K562 (cell line): ENCODE results near the gene TBC1D17. TPM values are rescaled to one million over a fixed set of nuclear protein-coding genes. Genes with fewer than 3 reads are reported as not detected.
A peak's percentile ranks its signal among the peaks of the same experiment; 100 is the strongest.

Source experiments
- ATAC-seq: fragments of 200-7000 bp; cut with Tn5 transposase; 3 replicates; pipeline ENCODE4 v1.9.1; 2020; ENCODE audit warnings: moderate library complexity
- BruUV-seq: library from RNA; stranded (reverse); fragments of 400-500 nt; replicated peaks from 2 replicates; lab custom pipeline; 2021; lab: Mats Ljungman, UMichigan
- CTCF ChIA-PET: fragments of 300-600 bp; formaldehyde crosslinking; extraction: SDS; loops from one replicate; lab custom pipeline; 2021; ENCODE audit warnings: low intra/inter-chr PET ratio; lab: Yijun Ruan, JAX
- POLR2A ChIA-PET: fragments of 300-600, 350-650 bp; sonication (Branson Sonifier 250); formaldehyde crosslinking; extraction: SDS; loops from one replicate; lab custom pipeline; 2021; ENCODE audit warnings: antibody characterized with exemption, inconsistent platforms; lab: Yijun Ruan, JAX
- DNase-seq, 4 experiments: peaks; one replicate each; pipeline versions ENCODE4 v3.0.0 to v3.0.0-alpha.2; 2011 to 2018; ENCODE audit warnings: low spot score in 3 of 4, mixed read lengths in 3 of 4; ENCODE audit errors: extremely low read depth in 1 of 4
- FAIRE-seq: peaks from 2 replicates; lab custom pipeline; 2011; peaks lifted over from hg19 to GRCh38; lab: Jason Lieb, UNC
- H2AFZ ChIP-seq: 2 replicates; pipeline ENCODE4 v1.6.0; 2011; ENCODE audit warnings: low read depth, low read length, control low read depth, inconsistent platforms
- H3K27ac ChIP-seq: fragments of 200-600 bp; 3 replicates; pipeline ENCODE4 v1.8.0; 2011; ENCODE audit warnings: low read depth, mild to moderate bottlenecking, control low read depth, inconsistent platforms, low read length, moderate library complexity, mixed read lengths; ENCODE audit errors: extremely low read depth
- H3K27me3 ChIP-seq, 2 experiments: fragments of 300-600 bp in 1 of 2; 2 replicates in 1 of 2; 3 replicates in 1 of 2; pipeline versions ENCODE4 v1.6.0 to v1.8.0; 2011; ENCODE audit warnings: inconsistent platforms in 2 of 2, low read length in 2 of 2, mild to moderate bottlenecking in 1 of 2, mixed read lengths in 1 of 2, moderate library complexity in 1 of 2; ENCODE audit not compliant: control insufficient read depth in 2 of 2, insufficient read depth in 2 of 2
- H3K36me3 ChIP-seq: fragments of 300-600 bp; 3 replicates; pipeline ENCODE4 v1.8.0; 2011; ENCODE audit warnings: mild to moderate bottlenecking, low read length, inconsistent platforms; ENCODE audit not compliant: control insufficient read depth, insufficient read depth
- H3K4me1 ChIP-seq, 2 experiments: fragments of 200-600 bp in 1 of 2; replicated peaks in 1 of 2; 2 replicates in 1 of 2; 3 replicates in 1 of 2; pipeline versions ENCODE4 v1.5.1 to v1.8.0; 2011; ENCODE audit warnings: inconsistent platforms in 2 of 2, low read length in 2 of 2, mild to moderate bottlenecking in 1 of 2, mixed read lengths in 1 of 2, moderate library complexity in 1 of 2; ENCODE audit not compliant: control insufficient read depth in 2 of 2, insufficient read depth in 2 of 2
- H3K4me2 ChIP-seq: 2 replicates; pipeline ENCODE4 v1.6.1; 2011; ENCODE audit warnings: low read length, control low read depth, inconsistent platforms, mixed read lengths; ENCODE audit not compliant: insufficient read depth
- H3K4me3 ChIP-seq: fragments of 200-600 bp; sonication (generic), shearing (Covaris generic); 2 replicates; pipeline ENCODE4 v1.5.1; 2016; ENCODE audit warnings: control low read depth, inconsistent platforms
- H3K79me2 ChIP-seq: fragments of 200-600 bp; 3 replicates; pipeline ENCODE4 v1.8.0; 2011; ENCODE audit warnings: low read length, inconsistent platforms; ENCODE audit not compliant: control insufficient read depth, insufficient read depth
- H3K9ac ChIP-seq, 2 experiments: 2 replicates each; pipeline versions ENCODE4 v1.6.0 to v1.6.1; 2011; ENCODE audit warnings: low read depth in 2 of 2, low read length in 2 of 2, control low read depth in 1 of 2, inconsistent platforms in 1 of 2, mild to moderate bottlenecking in 1 of 2, mixed read lengths in 1 of 2; ENCODE audit not compliant: insufficient read depth in 1 of 2
- H3K9me1 ChIP-seq: one replicate; pipeline ENCODE4 v1.6.0; 2011; ENCODE audit warnings: inconsistent platforms, mild to moderate bottlenecking, low read length, moderate library complexity; ENCODE audit not compliant: control insufficient read depth, insufficient read depth
- H3K9me3 ChIP-seq: replicated peaks from 2 replicates; pipeline ENCODE4 v1.5.1; 2011; ENCODE audit warnings: low read depth, low read length, inconsistent platforms; ENCODE audit not compliant: control insufficient read depth, insufficient read depth
- H4K20me1 ChIP-seq: replicated peaks from 2 replicates; pipeline ENCODE4 v1.6.1; 2011; ENCODE audit warnings: low read length, inconsistent platforms, mixed read lengths; ENCODE audit not compliant: control insufficient read depth, insufficient read depth
- KDM1A ChIP-seq, 2 experiments: fragments of 450-650 bp; IDR thresholded peaks; 2 replicates each; pipeline ENCODE4 v1.6.1; 2016; ENCODE audit warnings: mild to moderate bottlenecking in 2 of 2
- KDM2B ChIP-seq: fragments of 250-450 bp; sonication (Bioruptor Pico); IDR thresholded peaks from 2 replicates; pipeline ENCODE4 v1.8.0; 2021; ENCODE audit warnings: mild to moderate bottlenecking, moderate library complexity
- MLLT1 ChIP-seq, 2 experiments: fragments of 450-650 bp; IDR thresholded peaks; 2 replicates each; pipeline ENCODE4 v1.6.1; 2016
- MYBL2 ChIP-seq, 2 experiments: fragments of 450-650 bp in 1 of 2; sonication (generic) in 1 of 2; formaldehyde crosslinking in 1 of 2; IDR thresholded peaks; 2 replicates each; pipeline versions ENCODE4 v1.6.1 to v1.8.1; 2017 to 2022; ENCODE audit warnings: borderline replicate concordance in 1 of 2, inconsistent platforms in 1 of 2, low read depth in 1 of 2, mild to moderate bottlenecking in 1 of 2, missing genetic modification reagents in 1 of 2, moderate library complexity in 1 of 2
- OTX1 ChIP-seq: fragments of 450-650 bp; formaldehyde crosslinking; IDR thresholded peaks from 2 replicates; pipeline ENCODE4 v1.4.0; 2022; ENCODE audit warnings: mild to moderate bottlenecking
- RCOR1 ChIP-seq, 2 experiments: IDR thresholded peaks; 2 replicates each; pipeline ENCODE4 v1.6.1; 2012; ENCODE audit warnings: low read depth in 2 of 2, low read length in 2 of 2, borderline replicate concordance in 1 of 2, improper control_type of control experiment in 1 of 2
- SMARCA5 ChIP-seq: fragments of 450-650 bp; IDR thresholded peaks from 2 replicates; pipeline ENCODE4 v1.6.1; 2016
- SREBF2 ChIP-seq: sonication (generic); formaldehyde crosslinking; IDR thresholded peaks from 2 replicates; pipeline ENCODE4 v1.4.0; 2020; ENCODE audit warnings: mild to moderate bottlenecking, missing genetic modification reagents
- TSC22D4 ChIP-seq: fragments of 450-650 bp; IDR thresholded peaks from 2 replicates; pipeline ENCODE4 v1.6.1; 2016; ENCODE audit warnings: missing genetic modification characterization, missing biosample characterization, control low read depth
- ZNF280B ChIP-seq: fragments of 250-450 bp; sonication (Bioruptor Pico); IDR thresholded peaks from 2 replicates; pipeline ENCODE4 v1.5.1; 2021; ENCODE audit warnings: mild to moderate bottlenecking
- ZNF3 ChIP-seq: fragments of 250-450 bp; sonication (Bioruptor Pico); IDR thresholded peaks from 2 replicates; pipeline ENCODE4 v1.5.0; 2021; ENCODE audit warnings: mild to moderate bottlenecking, moderate library complexity
- ZNF436 ChIP-seq: fragments of 250-450, 450-650 bp; sonication (Bioruptor Pico); formaldehyde crosslinking; IDR thresholded peaks from 2 replicates; pipeline ENCODE4 v1.7.0; 2020; ENCODE audit warnings: mild to moderate bottlenecking
- WGBS: fragments of 100-300 bp; shearing (Covaris generic); methylation state at CpG from one replicate; pipeline ENCODE4 v1.1.6; 2016; ENCODE audit warnings: low coverage, mixed read lengths; ENCODE audit not compliant: insufficient coverage; ENCODE audit errors: missing lambda C conversion rate; 5-methylcytosine and 5-hydroxymethylcytosine counted together
- in situ Hi-C: fragments of 300-500 bp; cut with MboI; formaldehyde crosslinking; loops from 4 replicates; pipeline ENCODE4 v1.15.0; 2018; ENCODE audit warnings: inconsistent platforms, mixed read lengths
- intact Hi-C: fragments of 100-400 bp; cut with micrococcal nuclease; formaldehyde crosslinking; loops from 2 replicates; pipeline ENCODE4 v1.14.2; 2022
- polyA plus RNA-seq, 8 experiments: library from polyadenylated mRNA; depleted of rRNA in 4 of 8; stranded (reverse) in 5 of 8; unstranded in 3 of 8; fragments of >200 nt; fragmentation: Nextera tagmentation in 2 of 8; fragmentation: Illumina TruSeq in 1 of 8; extraction: Ambion mirVana in 2 of 8; extraction: Trizol in 1 of 8; gene quantifications; 2 replicates each; pipeline versions ENCODE4 v1.2.1 to v1.2.3, GENCODE V29; 2011 to 2014; ENCODE audit warnings: inconsistent platforms in 1 of 8, missing spikeins in 1 of 8
- total RNA-seq, 7 experiments: library from RNA; depleted of rRNA in 6 of 7; stranded (reverse); fragments of >200 nt in 6 of 7; fragmentation: Illumina TruSeq in 2 of 7; extraction: Trizol in 2 of 7; gene quantifications; 2 replicates each; pipeline versions ENCODE4 v1.2.1 to v1.2.3, GENCODE V29; 2011 to 2021; ENCODE audit warnings: low replicate concordance in 1 of 7
- TF ChIP-seq, protein P1 (sequence below), 3 experiments: fragments of 200-800 bp in 1 of 3; sonication (Bioruptor generic) in 1 of 3; sonication (generic) in 1 of 3; formaldehyde crosslinking in 1 of 3; IDR thresholded peaks; 2 replicates each; pipeline versions ENCODE4 v1.6.1 to v1.8.0; 2016 to 2022; ENCODE audit warnings: mild to moderate bottlenecking in 2 of 3, missing compliant biosample characterization in 2 of 3, missing genetic modification characterization in 2 of 3, missing genetic modification reagents in 1 of 3
- TF ChIP-seq, protein P2 (sequence below): sonication (generic); formaldehyde crosslinking; IDR thresholded peaks from 2 replicates; pipeline ENCODE4 v1.8.0; 2023; ENCODE audit warnings: mild to moderate bottlenecking, missing genetic modification reagents

Gene TBC1D17
- total and polyA plus RNA-seq, 9 of the 15 experiments (the other 6 are each of a cell fraction or from before 2014, with no cell fraction given): 0.42 to 16.0 (median 3.8) TPM

DNA sequence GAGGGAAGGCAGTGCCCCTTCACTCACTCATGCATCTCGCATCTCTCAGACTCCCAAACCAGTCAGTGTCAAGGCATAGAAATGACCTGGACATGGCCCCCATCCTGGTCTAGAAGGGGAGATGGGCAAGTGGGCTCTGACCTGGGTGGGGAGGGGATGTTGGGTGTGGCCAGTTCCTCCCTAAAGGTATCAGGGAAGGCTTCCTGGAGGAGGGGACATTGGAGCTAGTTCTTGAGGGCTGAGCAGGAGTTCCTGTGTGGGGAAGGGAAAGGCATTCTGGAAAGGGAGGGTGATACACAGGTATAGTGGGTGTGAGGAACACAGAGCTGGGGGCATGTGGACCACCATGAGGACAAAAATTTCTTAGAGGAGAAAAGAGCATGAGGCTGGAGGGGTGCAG lies 15.2 kb downstream of the TBC1D17 start:
- POLR2A ChIA-PET: interaction anchor here (0.7 to 0.9 kb wide), 2 partner anchors 24 to 36 kb away, joined by 3 read pairs; no protein-coding TSS in a partner anchor
- Histone ChIP-seq H3K9ac (no peak overlapping the region), H3K79me2 (no peaks in the 10 kb centered on the region), H3K4me2 (no peak overlapping the region), H3K27me3 (peaks cover 2 to 14% of the 10 kb centered on the region in 2 experiments; a peak in 3 of 5 replicates), H3K36me3 (no peaks in the 10 kb centered on the region), H4K20me1 (peaks cover 3% of the 10 kb centered on the region; the same call in 1 of the 2 replicates), H3K4me1 (peaks cover 12 to 59% of the 10 kb centered on the region in 2 experiments), H3K9me1 (peaks cover 7% of the 10 kb centered on the region), H3K9me3 (no peaks in the 10 kb centered on the region), H3K27ac (no peak overlapping the region), H3K4me3 (no peak overlapping the region), H2AFZ (no peak overlapping the region)
- CTCF ChIA-PET: no interaction called here
- no peak for ATAC-seq
- DNase-seq: no peak
- in situ Hi-C loops (loop anchor here (5.0 kb wide), 1 partner anchor 90 kb away; no protein-coding TSS in a partner anchor), intact Hi-C loops (no loop called here)
- no peak for FAIRE-seq
- no TSS peak for BruUV-seq
- WGBS: 46% methylated on average over 1 of the region's 1 CpG
- TF ChIP-seq SREBF2 (CRISPR knock-in tag): no peak
- TF ChIP-seq KDM1A (IDR thresholded peaks at IDR 0.05): peak in 1 of 2 experiments; percentile 46; a peak in 1 of 4 replicates
- no peak for TF ChIP-seq ZNF3 (CRISPR knock-in tag)
- TF ChIP-seq, protein P1, sequence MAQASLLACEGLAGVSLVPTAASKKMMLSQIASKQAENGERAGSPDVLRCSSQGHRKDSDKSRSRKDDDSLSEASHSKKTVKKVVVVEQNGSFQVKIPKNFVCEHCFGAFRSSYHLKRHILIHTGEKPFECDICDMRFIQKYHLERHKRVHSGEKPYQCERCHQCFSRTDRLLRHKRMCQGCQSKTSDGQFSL (CRISPR knock-in tag; IDR thresholded peaks at IDR 0.05): no peak
- TF ChIP-seq, protein P1 (tag; IDR thresholded peaks at IDR 0.05): no peak
- TF ChIP-seq ZNF436 (CRISPR knock-in tag): peak; percentile 66; the same call in 1 of the 2 replicates
- TF ChIP-seq SMARCA5: peak; percentile 83
- TF ChIP-seq MLLT1 (IDR thresholded peaks at IDR 0.05): no peak
- TF ChIP-seq, protein P2, sequence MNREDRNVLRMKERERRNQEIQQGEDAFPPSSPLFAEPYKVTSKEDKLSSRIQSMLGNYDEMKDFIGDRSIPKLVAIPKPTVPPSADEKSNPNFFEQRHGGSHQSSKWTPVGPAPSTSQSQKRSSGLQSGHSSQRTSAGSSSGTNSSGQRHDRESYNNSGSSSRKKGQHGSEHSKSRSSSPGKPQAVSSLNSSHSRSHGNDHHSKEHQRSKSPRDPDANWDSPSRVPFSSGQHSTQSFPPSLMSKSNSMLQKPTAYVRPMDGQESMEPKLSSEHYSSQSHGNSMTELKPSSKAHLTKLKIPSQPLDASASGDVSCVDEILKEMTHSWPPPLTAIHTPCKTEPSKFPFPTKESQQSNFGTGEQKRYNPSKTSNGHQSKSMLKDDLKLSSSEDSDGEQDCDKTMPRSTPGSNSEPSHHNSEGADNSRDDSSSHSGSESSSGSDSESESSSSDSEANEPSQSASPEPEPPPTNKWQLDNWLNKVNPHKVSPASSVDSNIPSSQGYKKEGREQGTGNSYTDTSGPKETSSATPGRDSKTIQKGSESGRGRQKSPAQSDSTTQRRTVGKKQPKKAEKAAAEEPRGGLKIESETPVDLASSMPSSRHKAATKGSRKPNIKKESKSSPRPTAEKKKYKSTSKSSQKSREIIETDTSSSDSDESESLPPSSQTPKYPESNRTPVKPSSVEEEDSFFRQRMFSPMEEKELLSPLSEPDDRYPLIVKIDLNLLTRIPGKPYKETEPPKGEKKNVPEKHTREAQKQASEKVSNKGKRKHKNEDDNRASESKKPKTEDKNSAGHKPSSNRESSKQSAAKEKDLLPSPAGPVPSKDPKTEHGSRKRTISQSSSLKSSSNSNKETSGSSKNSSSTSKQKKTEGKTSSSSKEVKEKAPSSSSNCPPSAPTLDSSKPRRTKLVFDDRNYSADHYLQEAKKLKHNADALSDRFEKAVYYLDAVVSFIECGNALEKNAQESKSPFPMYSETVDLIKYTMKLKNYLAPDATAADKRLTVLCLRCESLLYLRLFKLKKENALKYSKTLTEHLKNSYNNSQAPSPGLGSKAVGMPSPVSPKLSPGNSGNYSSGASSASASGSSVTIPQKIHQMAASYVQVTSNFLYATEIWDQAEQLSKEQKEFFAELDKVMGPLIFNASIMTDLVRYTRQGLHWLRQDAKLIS (CRISPR knock-in tag): no peak
- no peak for TF ChIP-seq OTX1 (CRISPR knock-in tag)
- no peak for TF ChIP-seq ZNF280B
- TF ChIP-seq RCOR1 (IDR thresholded peaks at IDR 0.05; ENCODE audit: borderline replicate concordance in 1 of 2, low read depth in 2 of 2, low read length in 2 of 2): peak in 1 of 2 experiments; percentile 54; a peak in 1 of 4 replicates
- no peak for TF ChIP-seq TSC22D4 (tag)
- TF ChIP-seq KDM2B (CRISPR knock-in tag): no peak
- no peak for TF ChIP-seq MYBL2 (IDR thresholded peaks at IDR 0.05; ENCODE audit: low read depth)
- no peak for TF ChIP-seq MYBL2 (CRISPR knock-in tag; IDR thresholded peaks at IDR 0.05; ENCODE audit: borderline replicate concordance)
